DMS114 treated with DMSO at 0.1 percent for 48 hours (cell line): ENCODE results near the gene KLF3.

ENCODE experiments used
- DNase-seq: peaks from one replicate; lab custom pipeline; 2025; ENCODE audit not compliant: unreplicated experiment; lab: John Stamatoyannopoulos, UW

KLF3 gene

GRCh38 chr4:38694330-38694729 is 30.3 kb downstream of the KLF3 start:
- DNase-seq: no peak

GRCh38 chr4:38695809-38696208 is 31.8 kb downstream of the KLF3 start:
- DNase-seq: no peak

- DNase-seq: no peak
Measured at GRCh38 chr4:38696697-38697096, 32.7 kb downstream of the KLF3 start.

GRCh38 chr4:38698176-38698575 is 34.2 kb downstream of the KLF3 start:
- DNase-seq: no peak

- DNase-seq: no peak
Measured at GRCh38 chr4:38699112-38699511, 35.1 kb downstream of the KLF3 start.

- no peak for DNase-seq
Measured at GRCh38 chr4:38703635-38704034, 39.6 kb downstream of the KLF3 start.

- DNase-seq: no peak
Measured at GRCh38 chr4:38704622-38705154, 40.7 kb downstream of the KLF3 start.

GRCh38 chr4:38706301-38706700 is 42.3 kb downstream of the KLF3 start:
- no peak for DNase-seq

GRCh38 chr4:38710053-38710452 is 46.1 kb downstream of the KLF3 start:
- DNase-seq: no peak

GRCh38 chr4:38711066-38711465 is 47.1 kb downstream of the KLF3 start:
- no peak for DNase-seq

- DNase-seq: no peak
Measured at GRCh38 chr4:38715050-38715449, 51.1 kb downstream of the KLF3 start.

- DNase-seq: no peak
Measured at GRCh38 chr4:38716256-38716655, 52.3 kb downstream of the KLF3 start.

GRCh38 chr4:38717604-38718003 is 53.6 kb downstream of the KLF3 start:
- no peak for DNase-seq

- no peak for DNase-seq
Measured at GRCh38 chr4:38723114-38723513, 59.1 kb downstream of the KLF3 start.

- no peak for DNase-seq
Measured at GRCh38 chr4:38723726-38724474, 59.9 kb downstream of the KLF3 start.

- no peak for DNase-seq
Measured at GRCh38 chr4:38724475-38724808, 60.4 kb downstream of the KLF3 start.

- no peak for DNase-seq
Measured at GRCh38 chr4:38728631-38729141, 64.7 kb downstream of the KLF3 start.

GRCh38 chr4:38730493-38730829 is 66.5 kb downstream of the KLF3 start:
- DNase-seq: no peak

GRCh38 chr4:38730830-38731646 is 67.0 kb downstream of the KLF3 start:
- DNase-seq: no peak

GRCh38 chr4:38733663-38734062 is 69.7 kb downstream of the KLF3 start:
- no peak for DNase-seq

GRCh38 chr4:38734446-38734845 is 70.4 kb downstream of the KLF3 start:
- DNase-seq: no peak

GRCh38 chr4:38734911-38735310 is 70.9 kb downstream of the KLF3 start:
- no peak for DNase-seq
